Gastroesophageal sphincter (tissue), 4 donors: ENCODE data around the gene SLC15A2. TPM values are rescaled to one million over a fixed set of nuclear protein-coding genes. Genes with fewer than 3 reads are reported as not detected.

ENCODE experiments used
- ATAC-seq: fragments of 150-250 bp; one replicate; pipeline ENCODE4 v1.9.1; 2016; ENCODE audit warnings: mild to moderate bottlenecking, moderate library complexity
- H3K27ac ChIP-seq, 4 donors: fragments of 200-600 bp; sonication (generic) in 3 of 4; 1 replicate in 3 of 4; 2 replicates in 1 of 4; pipeline ENCODE4 v1.5.1; 2016 to 2019
- H3K27me3 ChIP-seq: fragments of 200-600 bp; sonication (generic); one replicate; pipeline ENCODE4 v1.5.1; 2019
- H3K36me3 ChIP-seq, 2 donors: fragments of 200-600 bp; sonication (generic); one replicate each; pipeline ENCODE4 v1.5.1; 2019; ENCODE audit warnings: control low read depth in 1 of 2
- H3K4me1 ChIP-seq, 3 donors: fragments of 200-600 bp; sonication (generic); 1 replicate in 2 of 3; 2 replicates in 1 of 3; pipeline ENCODE4 v1.5.1; 2016 to 2019; ENCODE audit warnings: control low read depth in 2 of 3
- H3K4me3 ChIP-seq, 2 donors: fragments of 200-600 bp; sonication (generic); one replicate each; pipeline ENCODE4 v1.5.1; 2019; ENCODE audit warnings: mild to moderate bottlenecking in 1 of 2, moderate library complexity in 1 of 2
- H3K9me3 ChIP-seq, 3 donors: fragments of 200-600 bp; sonication (generic); one replicate each; pipeline ENCODE4 v1.5.1; 2017 to 2019; ENCODE audit warnings: control low read depth in 2 of 3
- CTCF ChIP-seq, 4 experiments: fragments of 200-600 bp in 2 of 4; fragments of 450-650 bp in 2 of 4; sonication (generic) in 1 of 4; IDR thresholded peaks; one replicate each; pipeline ENCODE4 v1.5.1; 2017 to 2019; ENCODE audit warnings: antibody characterized with exemption in 4 of 4, mild to moderate bottlenecking in 2 of 4, moderate library complexity in 2 of 4
- EP300 ChIP-seq: sonication (generic); formaldehyde crosslinking; IDR thresholded peaks from one replicate; pipeline ENCODE4 v1.6.1; 2017; ENCODE audit warnings: antibody characterized with exemption, mild to moderate bottlenecking
- POLR2A ChIP-seq, 2 donors: fragments of 450-650 bp; IDR thresholded peaks; one replicate each; pipeline ENCODE4 v1.6.1; 2017; ENCODE audit warnings: antibody characterized with exemption in 2 of 2, mild to moderate bottlenecking in 2 of 2, moderate library complexity in 1 of 2
- POLR2AphosphoS5 ChIP-seq: sonication (generic); formaldehyde crosslinking; IDR thresholded peaks from one replicate; pipeline ENCODE4 v1.6.1; 2017; ENCODE audit warnings: antibody characterized with exemption
- WGBS, 2 donors: methylation state at CpG; one replicate each; pipeline ENCODE4 v1.1.5; 2018; ENCODE audit warnings: low coverage in 1 of 2; 5-methylcytosine and 5-hydroxymethylcytosine counted together
- total RNA-seq, 4 donors: library from RNA; depleted of rRNA; stranded (reverse); fragments of >200 nt; gene quantifications; one replicate each; pipeline ENCODE4 v1.1.0, GENCODE V29; 2016

The SLC15A2 gene
- total RNA-seq, 4 donors from 2014 or later: 0.66 to 7.1 (median 2.6) TPM

GRCh38 chr3:121883507-121883906, 10.7 kb upstream of the SLC15A2 start:
- Histone ChIP-seq H3K27me3 (no peaks in the 10 kb centered on the region), H3K36me3 (no peaks in the 10 kb centered on the region), H3K27ac (no peak overlapping the region), H3K9me3 (no peaks in the 10 kb centered on the region), H3K4me3 (no peak overlapping the region), H3K4me1 (no peaks in the 10 kb centered on the region)
- TF ChIP-seq CTCF (IDR thresholded peaks at IDR 0.05) (peak in 1 of 4 experiments; percentile 11), EP300 (no peak), POLR2A (IDR thresholded peaks at IDR 0.05) (no peak), POLR2AphosphoS5 (no peak)
- no peak for ATAC-seq
- WGBS, 2 donors: 21 to 31% methylated on average over 1 of the region's 1 CpG

GRCh38 chr3:121885386-121885785, 8.8 kb upstream of the SLC15A2 start:
- Histone ChIP-seq H3K36me3 (no peaks in the 10 kb centered on the region), H3K4me1 (no peaks in the 10 kb centered on the region), H3K27ac (no peak overlapping the region), H3K4me3 (no peak overlapping the region), H3K27me3 (no peaks in the 10 kb centered on the region), H3K9me3 (no peaks in the 10 kb centered on the region)
- no peak for ATAC-seq
- TF ChIP-seq POLR2AphosphoS5: no peak
- TF ChIP-seq CTCF (IDR thresholded peaks at IDR 0.05): no peak
- TF ChIP-seq POLR2A (IDR thresholded peaks at IDR 0.05): no peak
- TF ChIP-seq EP300: no peak
- WGBS, 2 donors: 88 to 100% methylated on average over 2 of the region's 2 CpGs

GRCh38 chr3:121895121-121895520, 920 bp downstream of the SLC15A2 start:
- TF ChIP-seq CTCF (IDR thresholded peaks at IDR 0.05) (no peak), POLR2A (IDR thresholded peaks at IDR 0.05) (no peak), POLR2AphosphoS5 (no peak)
- H3K9me3 ChIP-seq: no peaks in the 10 kb centered on the region
- H3K27ac ChIP-seq: no peak overlapping the region
- H3K36me3 ChIP-seq: no peaks in the 10 kb centered on the region
- ATAC-seq: no peak
- no peak overlapping the region for H3K4me3 ChIP-seq
- H3K27me3 ChIP-seq: no peaks in the 10 kb centered on the region
- peaks cover 0 to 16% (median 0%) of the 10 kb centered on the region in 3 donors for H3K4me1 ChIP-seq
- WGBS, 2 donors: 0 to 71% methylated on average over 1 of the region's 1 CpG

- TF ChIP-seq POLR2A (IDR thresholded peaks at IDR 0.05): no peak
- no peak for TF ChIP-seq EP300
- TF ChIP-seq CTCF (IDR thresholded peaks at IDR 0.05): no peak
- TF ChIP-seq POLR2AphosphoS5: no peak
- H3K9me3 ChIP-seq: no peaks in the 10 kb centered on the region
- no peaks in the 10 kb centered on the region for H3K36me3 ChIP-seq
- H3K4me3 ChIP-seq: no peak overlapping the region
- no peak for ATAC-seq
- H3K27ac ChIP-seq: no peak overlapping the region
- peaks cover 0 to 16% (median 0%) of the 10 kb centered on the region in 3 donors for H3K4me1 ChIP-seq
- no peaks in the 10 kb centered on the region for H3K27me3 ChIP-seq
Observed at GRCh38 chr3:121895736-121896135, 1.5 kb downstream of the SLC15A2 start.

GRCh38 chr3:121896823-121897222, 2.6 kb downstream of the SLC15A2 start:
- H3K27me3 ChIP-seq: no peaks in the 10 kb centered on the region
- TF ChIP-seq POLR2A (IDR thresholded peaks at IDR 0.05) (no peak), EP300 (no peak), CTCF (IDR thresholded peaks at IDR 0.05) (no peak), POLR2AphosphoS5 (no peak)
- H3K36me3 ChIP-seq: no peaks in the 10 kb centered on the region
- no peaks in the 10 kb centered on the region for H3K9me3 ChIP-seq
- peaks cover 0 to 16% (median 0%) of the 10 kb centered on the region in 3 donors for H3K4me1 ChIP-seq
- no peak for ATAC-seq
- H3K4me3 ChIP-seq: no peak overlapping the region
- H3K27ac ChIP-seq: no peak overlapping the region
